ENCODE data around the gene MARCHF3. TPM values are rescaled to one million over a fixed set of nuclear protein-coding genes. Genes with fewer than 3 reads are reported as not detected.

MARCHF3 gene
- total RNA-seq, 2 donors from 2014 or later: 10.4 to 34.1 TPM

DNA sequence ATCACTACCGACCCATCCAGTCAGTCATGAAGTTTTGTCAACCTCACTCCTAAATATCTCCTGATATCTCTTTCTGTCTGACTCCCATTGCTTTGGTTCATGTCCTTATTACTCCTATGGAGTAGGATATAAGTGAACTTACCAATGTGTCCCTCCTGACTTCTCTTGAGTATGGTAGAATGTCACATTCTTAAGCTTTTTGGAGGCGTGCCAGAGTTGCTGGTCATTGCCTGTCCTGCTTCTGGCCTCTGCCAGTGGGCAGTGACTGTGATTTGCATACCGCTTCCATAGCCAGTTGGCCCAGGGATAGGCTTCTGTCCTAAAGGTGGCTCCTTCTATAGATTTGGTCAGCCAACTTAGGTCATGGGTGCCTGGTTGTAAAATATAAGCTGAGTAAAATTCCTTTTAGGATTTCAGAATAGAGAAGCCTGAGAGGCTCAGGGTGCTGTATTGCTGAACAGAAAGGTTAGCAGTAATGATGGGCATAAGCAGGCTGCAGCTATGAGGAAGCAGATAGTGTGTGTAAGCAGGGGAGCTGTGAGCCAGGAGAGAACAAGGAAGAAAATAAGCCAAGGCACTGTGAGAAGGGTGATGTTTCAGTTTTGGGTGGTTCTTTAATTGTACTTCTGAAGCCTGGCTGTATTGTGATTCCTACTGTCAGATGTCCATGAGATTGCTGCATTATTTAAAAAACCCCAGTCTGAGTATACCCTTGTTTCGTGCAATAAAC, 16.1 kb upstream of the MARCHF3 start:
- Histone ChIP-seq H3K4me3 (no peak overlapping the region), H3K9me3 (no peaks in the 10 kb centered on the region), H3K36me3 (no peaks in the 10 kb centered on the region), H3K27me3 (replicated peaks; ENCODE audit: insufficient read depth) (no peaks in the 10 kb centered on the region), H3K4me1 (ENCODE audit: control insufficient read depth in 1 of 2, low read depth in 2 of 2) (peaks cover 0 to 9% of the 10 kb centered on the region in 2 donors), H3K27ac (no peak overlapping the region)
- ATAC-seq (ENCODE audit: insufficient number of reproducible peaks, low FRiP score, low read depth): no peak
- TF ChIP-seq, protein P1, sequence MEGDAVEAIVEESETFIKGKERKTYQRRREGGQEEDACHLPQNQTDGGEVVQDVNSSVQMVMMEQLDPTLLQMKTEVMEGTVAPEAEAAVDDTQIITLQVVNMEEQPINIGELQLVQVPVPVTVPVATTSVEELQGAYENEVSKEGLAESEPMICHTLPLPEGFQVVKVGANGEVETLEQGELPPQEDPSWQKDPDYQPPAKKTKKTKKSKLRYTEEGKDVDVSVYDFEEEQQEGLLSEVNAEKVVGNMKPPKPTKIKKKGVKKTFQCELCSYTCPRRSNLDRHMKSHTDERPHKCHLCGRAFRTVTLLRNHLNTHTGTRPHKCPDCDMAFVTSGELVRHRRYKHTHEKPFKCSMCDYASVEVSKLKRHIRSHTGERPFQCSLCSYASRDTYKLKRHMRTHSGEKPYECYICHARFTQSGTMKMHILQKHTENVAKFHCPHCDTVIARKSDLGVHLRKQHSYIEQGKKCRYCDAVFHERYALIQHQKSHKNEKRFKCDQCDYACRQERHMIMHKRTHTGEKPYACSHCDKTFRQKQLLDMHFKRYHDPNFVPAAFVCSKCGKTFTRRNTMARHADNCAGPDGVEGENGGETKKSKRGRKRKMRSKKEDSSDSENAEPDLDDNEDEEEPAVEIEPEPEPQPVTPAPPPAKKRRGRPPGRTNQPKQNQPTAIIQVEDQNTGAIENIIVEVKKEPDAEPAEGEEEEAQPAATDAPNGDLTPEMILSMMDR (IDR thresholded peaks at IDR 0.05): no peak
- DNase-seq (ENCODE audit: low spot score): no peak

DNA sequence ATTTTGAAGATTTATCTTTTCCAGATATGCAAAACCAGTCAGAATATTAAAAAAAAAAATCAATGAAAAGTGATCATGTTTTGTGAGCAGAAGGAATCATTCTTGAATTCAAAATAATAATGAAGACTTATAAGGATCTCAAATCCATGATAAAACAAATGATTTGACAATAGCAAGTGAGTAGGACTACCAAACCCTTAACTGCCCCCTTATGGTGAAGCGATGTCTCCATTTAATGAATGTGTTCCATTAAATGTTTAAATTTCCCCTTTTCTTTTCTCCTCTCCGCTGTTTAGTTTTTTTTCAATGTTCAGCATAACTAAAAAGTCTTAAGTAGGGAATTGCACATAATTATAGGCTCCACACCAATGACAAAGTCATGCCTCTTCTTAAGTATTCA, 12.2 kb upstream of the MARCHF3 start:
- Histone ChIP-seq H3K4me1 (ENCODE audit: control insufficient read depth in 1 of 2, low read depth in 2 of 2) (peaks cover 0 to 29% of the 10 kb centered on the region in 2 donors), H3K9me3 (no peaks in the 10 kb centered on the region), H3K36me3 (no peaks in the 10 kb centered on the region), H3K27me3 (replicated peaks; ENCODE audit: insufficient read depth) (no peaks in the 10 kb centered on the region), H3K27ac (peak overlapping the region; percentile 59 to 77), H3K4me3 (no peak overlapping the region)
- TF ChIP-seq, protein P1 (IDR thresholded peaks at IDR 0.05): no peak
- DNase-seq (ENCODE audit: low spot score) (no peak), ATAC-seq (ENCODE audit: insufficient number of reproducible peaks, low FRiP score, low read depth) (no peak)

DNA sequence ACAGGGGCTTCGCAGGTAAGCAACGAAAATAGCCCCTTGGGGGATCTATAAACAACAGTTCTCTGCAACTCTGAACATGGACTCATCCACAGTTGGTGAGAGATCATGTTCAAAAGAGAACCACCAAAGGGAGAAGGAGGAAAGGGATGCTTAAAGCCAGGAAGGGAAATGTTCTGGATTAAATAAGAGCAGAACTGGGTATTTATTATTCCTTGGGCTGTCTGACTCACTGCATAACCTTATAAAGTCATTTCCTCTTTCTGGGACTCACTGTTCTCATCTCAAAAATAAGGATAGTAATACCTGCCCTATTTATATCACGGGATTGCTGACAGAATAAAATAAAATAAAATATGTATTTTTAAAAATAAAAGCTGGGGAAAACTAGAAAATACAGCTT, 11.2 kb upstream of the MARCHF3 start:
- ATAC-seq (ENCODE audit: insufficient number of reproducible peaks, low FRiP score, low read depth): peak; percentile 41
- TF ChIP-seq, protein P1 (IDR thresholded peaks at IDR 0.05): no peak
- H3K9me3 ChIP-seq: no peaks in the 10 kb centered on the region
- H3K4me3 ChIP-seq: no peak overlapping the region
- no peaks in the 10 kb centered on the region for H3K27me3 ChIP-seq (replicated peaks; ENCODE audit: insufficient read depth)
- H3K27ac ChIP-seq: peak overlapping the region; percentile 60 to 77
- no peak for DNase-seq (ENCODE audit: low spot score)
- no peaks in the 10 kb centered on the region for H3K36me3 ChIP-seq
- H3K4me1 ChIP-seq (ENCODE audit: control insufficient read depth in 1 of 2, low read depth in 2 of 2): peaks cover 0 to 29% of the 10 kb centered on the region in 2 donors

DNA sequence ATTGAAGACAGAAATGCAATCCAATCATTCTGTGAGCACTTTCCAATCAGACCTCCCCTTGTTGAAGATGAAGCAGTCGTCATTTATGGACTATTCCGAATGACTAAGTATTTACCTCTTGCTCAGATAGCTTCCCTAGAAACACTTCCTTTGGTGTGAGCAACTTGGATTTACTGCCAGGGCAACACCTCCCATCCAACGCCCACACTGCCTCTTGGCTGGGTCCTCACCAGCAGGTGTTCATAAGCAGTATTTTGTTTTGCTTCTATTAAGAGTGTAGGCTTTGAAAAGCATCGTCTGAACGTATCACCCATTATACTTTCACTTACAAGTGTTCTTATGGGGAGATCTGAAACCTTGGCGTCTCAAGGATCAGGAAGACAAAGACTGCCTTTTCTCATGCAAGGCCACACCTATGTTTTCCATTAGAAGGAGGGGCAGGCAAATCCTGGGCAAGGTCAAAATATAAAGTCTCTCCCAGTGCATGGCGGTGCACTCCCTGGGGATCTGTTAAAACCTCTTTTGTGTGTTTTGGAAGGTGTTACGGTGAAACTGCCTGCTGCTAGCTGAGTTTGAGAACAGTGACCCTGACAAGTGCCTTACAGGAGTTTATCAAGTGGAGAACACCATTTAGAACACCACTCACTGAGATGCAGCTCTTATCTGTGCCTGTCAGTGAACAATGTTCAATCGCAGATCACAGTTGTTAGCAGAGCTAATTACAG, 10.6 kb upstream of the MARCHF3 start:
- no peaks in the 10 kb centered on the region for H3K9me3 ChIP-seq
- H3K27ac ChIP-seq: peak overlapping the region; percentile 60 to 77
- no peak for ATAC-seq (ENCODE audit: insufficient number of reproducible peaks, low FRiP score, low read depth)
- H3K27me3 ChIP-seq (replicated peaks; ENCODE audit: insufficient read depth): no peaks in the 10 kb centered on the region
- TF ChIP-seq, protein P1 (IDR thresholded peaks at IDR 0.05): no peak
- H3K36me3 ChIP-seq: no peaks in the 10 kb centered on the region
- H3K4me1 ChIP-seq (ENCODE audit: control insufficient read depth in 1 of 2, low read depth in 2 of 2): peaks cover 0 to 29% of the 10 kb centered on the region in 2 donors
- DNase-seq (ENCODE audit: low spot score): no peak
- H3K4me3 ChIP-seq: no peak overlapping the region

DNA sequence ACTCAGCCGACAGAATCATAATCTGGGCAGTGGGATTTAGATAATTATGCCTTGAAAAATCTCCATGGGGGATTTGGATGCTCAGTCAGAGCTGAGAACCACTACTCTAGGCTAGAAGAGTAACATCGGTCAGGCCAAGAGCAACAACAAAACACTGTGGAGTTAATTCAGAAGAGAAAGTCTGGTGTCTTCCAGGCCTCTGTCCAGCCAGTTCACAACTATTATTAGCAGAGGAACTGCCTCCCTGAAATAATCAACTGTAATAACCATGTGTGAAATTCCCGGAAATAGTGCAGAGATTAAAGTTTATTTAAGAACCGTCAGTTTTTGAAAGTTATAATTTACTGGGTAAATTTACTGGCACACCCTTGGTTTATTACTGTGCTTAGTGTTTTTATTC, 8.2 kb upstream of the MARCHF3 start:
- Histone ChIP-seq H3K27ac (peak overlapping the region in 1 of 2 donors; percentile 2), H3K4me3 (no peak overlapping the region), H3K9me3 (no peaks in the 10 kb centered on the region), H3K36me3 (no peaks in the 10 kb centered on the region), H3K4me1 (ENCODE audit: control insufficient read depth in 1 of 2, low read depth in 2 of 2) (peaks cover 0 to 29% of the 10 kb centered on the region in 2 donors), H3K27me3 (replicated peaks; ENCODE audit: insufficient read depth) (no peaks in the 10 kb centered on the region)
- TF ChIP-seq, protein P1 (IDR thresholded peaks at IDR 0.05): no peak
- DNase-seq (ENCODE audit: low spot score): no peak
- ATAC-seq (ENCODE audit: insufficient number of reproducible peaks, low FRiP score, low read depth): no peak
